Ovary (tissue), 3 donors: ENCODE data around the gene ENPP4.

Experiments used
- POLR2A ChIP-seq: fragments of 450-650 bp; IDR thresholded peaks from one replicate; pipeline ENCODE4 v1.6.1; 2017; ENCODE audit warnings: antibody characterized with exemption, mild to moderate bottlenecking, moderate library complexity
- TF ChIP-seq, protein P1 (sequence below), 3 donors: fragments of 450-650 bp in 2 of 3; fragments of 200-600 bp in 1 of 3; IDR thresholded peaks; one replicate each; pipeline versions ENCODE4 v1.5.1 to v1.8.0; 2016 to 2022; ENCODE audit warnings: antibody characterized with exemption in 3 of 3, mild to moderate bottlenecking in 1 of 3
- donor health status: DM: no; HTN: no; CAD: no.

- TF ChIP-seq, protein P1, sequence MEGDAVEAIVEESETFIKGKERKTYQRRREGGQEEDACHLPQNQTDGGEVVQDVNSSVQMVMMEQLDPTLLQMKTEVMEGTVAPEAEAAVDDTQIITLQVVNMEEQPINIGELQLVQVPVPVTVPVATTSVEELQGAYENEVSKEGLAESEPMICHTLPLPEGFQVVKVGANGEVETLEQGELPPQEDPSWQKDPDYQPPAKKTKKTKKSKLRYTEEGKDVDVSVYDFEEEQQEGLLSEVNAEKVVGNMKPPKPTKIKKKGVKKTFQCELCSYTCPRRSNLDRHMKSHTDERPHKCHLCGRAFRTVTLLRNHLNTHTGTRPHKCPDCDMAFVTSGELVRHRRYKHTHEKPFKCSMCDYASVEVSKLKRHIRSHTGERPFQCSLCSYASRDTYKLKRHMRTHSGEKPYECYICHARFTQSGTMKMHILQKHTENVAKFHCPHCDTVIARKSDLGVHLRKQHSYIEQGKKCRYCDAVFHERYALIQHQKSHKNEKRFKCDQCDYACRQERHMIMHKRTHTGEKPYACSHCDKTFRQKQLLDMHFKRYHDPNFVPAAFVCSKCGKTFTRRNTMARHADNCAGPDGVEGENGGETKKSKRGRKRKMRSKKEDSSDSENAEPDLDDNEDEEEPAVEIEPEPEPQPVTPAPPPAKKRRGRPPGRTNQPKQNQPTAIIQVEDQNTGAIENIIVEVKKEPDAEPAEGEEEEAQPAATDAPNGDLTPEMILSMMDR (IDR thresholded peaks at IDR 0.05) = no peak
- TF ChIP-seq POLR2A = no peak
Observed at GRCh38 chr6:46175446-46175845, 45.7 kb downstream of the ENPP4 start.
